ENCODE data around the gene C1QTNF2. TPM values are rescaled to one million over a fixed set of nuclear protein-coding genes. Genes with fewer than 3 reads are reported as not detected.

Gene C1QTNF2
- total and polyA plus RNA-seq, 2 donors (not counting 1 experiment from before 2014, with no cell fraction given) = not detected

- Histone ChIP-seq H3K27ac (ENCODE audit: low read length in 2 of 2) (no peak overlapping the region), H3K9ac (ENCODE audit: low read length) (no peak overlapping the region), H3K79me2 (ENCODE audit: control insufficient read depth, insufficient read depth, low read length) (no peaks in the 10 kb centered on the region), H3K27me3 (replicated peaks in 1 of 4; ENCODE audit: control extremely low read depth in 1 of 4, control insufficient read depth in 3 of 4, insufficient read depth in 4 of 4, low read length in 3 of 4) (peaks cover 0 to 28% (median 17%) of the 10 kb centered on the region in 4 experiments), H3K36me3 (replicated peaks in 1 of 2; ENCODE audit: control extremely low read depth in 1 of 2, control insufficient read depth in 1 of 2, extremely low read depth in 1 of 2, insufficient read depth in 2 of 2, low read length in 1 of 2) (no peaks in the 10 kb centered on the region), H3K4me3 (ENCODE audit: control extremely low read depth in 1 of 5, extremely low read depth in 1 of 5, insufficient read depth in 1 of 5, low read depth in 2 of 5, low read length in 4 of 5) (peak overlapping the region in 2 of 5 experiments; percentile 32 to 70), H3K4me1 (ENCODE audit: control insufficient read depth in 2 of 2, insufficient read depth in 2 of 2, low read length in 2 of 2) (peaks cover 8 to 14% of the 10 kb centered on the region in 2 donors), H3K9me3 (ENCODE audit: control extremely low read depth in 1 of 3, control insufficient read depth in 2 of 3, insufficient read depth in 1 of 3, low read length in 2 of 3) (no peaks in the 10 kb centered on the region), H3K4me2 (replicated peaks; ENCODE audit: low read depth, low read length, poor library complexity, severe bottlenecking) (peak overlapping the region; percentile 69), H4K20me1 (ENCODE audit: control insufficient read depth, insufficient read depth, low read length, poor library complexity, severe bottlenecking) (no peaks in the 10 kb centered on the region), H2AFZ (ENCODE audit: insufficient read depth, low read depth, low read length, poor library complexity, severe bottlenecking) (peak overlapping the region; percentile 42)
- DNase-seq (no peak), ATAC-seq (ENCODE audit: low read depth) (no peak)
- Mint-ChIP-seq H3K27me3 (peaks cover 64% of the 10 kb centered on the region), H3K4me1 (peaks cover 6% of the 10 kb centered on the region), H3K27ac (no peak overlapping the region), H3K4me3 (peak overlapping the region; percentile 69), H3K9me3 (ENCODE audit: insufficient read depth) (no peaks in the 10 kb centered on the region)
- 6% methylated on average over 41 of the region's 45 CpGs for WGBS (ENCODE audit: insufficient coverage)
- intact Hi-C loops (cut with micrococcal nuclease) = no loop called here
- POLR2A ChIA-PET = no interaction called here
- CTCF ChIA-PET = no interaction called here
- peak; percentile 38 for TF ChIP-seq EZH2 (IDR thresholded peaks at IDR 0.05; ENCODE audit: borderline replicate concordance, insufficient read depth, low read depth, low read length, poor library complexity, severe bottlenecking)
- no peak for TF ChIP-seq CTCF (IDR thresholded peaks at IDR 0.05)
Observed at GRCh38 chr5:160311491-160312133, 58.8 kb downstream of the C1QTNF2 start.

- Histone ChIP-seq H3K79me2 (ENCODE audit: control insufficient read depth, insufficient read depth, low read length) (no peaks in the 10 kb centered on the region), H3K4me2 (replicated peaks; ENCODE audit: low read depth, low read length, poor library complexity, severe bottlenecking) (no peak overlapping the region), H3K27ac (ENCODE audit: low read length in 2 of 2) (no peak overlapping the region), H3K9ac (ENCODE audit: low read length) (no peak overlapping the region), H4K20me1 (ENCODE audit: control insufficient read depth, insufficient read depth, low read length, poor library complexity, severe bottlenecking) (no peaks in the 10 kb centered on the region), H3K36me3 (replicated peaks in 1 of 2; ENCODE audit: control extremely low read depth in 1 of 2, control insufficient read depth in 1 of 2, extremely low read depth in 1 of 2, insufficient read depth in 2 of 2, low read length in 1 of 2) (no peaks in the 10 kb centered on the region), H2AFZ (ENCODE audit: insufficient read depth, low read depth, low read length, poor library complexity, severe bottlenecking) (no peak overlapping the region), H3K27me3 (replicated peaks in 1 of 4; ENCODE audit: control extremely low read depth in 1 of 4, control insufficient read depth in 3 of 4, insufficient read depth in 4 of 4, low read length in 3 of 4) (peaks cover 0 to 28% (median 17%) of the 10 kb centered on the region in 4 experiments), H3K9me3 (ENCODE audit: control extremely low read depth in 1 of 3, control insufficient read depth in 2 of 3, insufficient read depth in 1 of 3, low read length in 2 of 3) (no peaks in the 10 kb centered on the region), H3K4me3 (ENCODE audit: control extremely low read depth in 1 of 5, extremely low read depth in 1 of 5, insufficient read depth in 1 of 5, low read depth in 2 of 5, low read length in 4 of 5) (peak overlapping the region in 1 of 5 experiments; percentile 70), H3K4me1 (ENCODE audit: control insufficient read depth in 2 of 2, insufficient read depth in 2 of 2, low read length in 2 of 2) (peaks cover 8 to 14% of the 10 kb centered on the region in 2 donors)
- POLR2A ChIA-PET = no interaction called here
- ATAC-seq (ENCODE audit: low read depth) (no peak), DNase-seq (no peak)
- Mint-ChIP-seq H3K4me1 (peaks cover 6% of the 10 kb centered on the region), H3K9me3 (ENCODE audit: insufficient read depth) (no peaks in the 10 kb centered on the region), H3K27ac (no peak overlapping the region), H3K27me3 (peaks cover 56% of the 10 kb centered on the region), H3K4me3 (no peak overlapping the region)
- CTCF ChIA-PET = no interaction called here
- intact Hi-C loops (cut with micrococcal nuclease) = no loop called here
- 95% methylated on average over 4 of the region's 4 CpGs for whole genome bisulfite sequencing (ENCODE audit: insufficient coverage)
- TF ChIP-seq CTCF (IDR thresholded peaks at IDR 0.05) (no peak), EZH2 (IDR thresholded peaks at IDR 0.05; ENCODE audit: borderline replicate concordance, insufficient read depth, low read depth, low read length, poor library complexity, severe bottlenecking) (no peak)
Observed at GRCh38 chr5:160310552-160311295, 59.7 kb downstream of the C1QTNF2 start.

Measured in B cell (primary cell).